GM21526 (cell line): ENCODE results near the gene PREX1.

Source experiments
- ATAC-seq: cut with Tn5 transposase; IDR thresholded peaks from one replicate; pipeline ENCODE4 v1.9.1; 2021; ENCODE audit warnings: moderate library complexity; ENCODE audit not compliant: unreplicated experiment, low FRiP score

The PREX1 gene

GRCh38 chr20:48689874-48690571 is 137.8 kb downstream of the PREX1 start:
- no peak for ATAC-seq

- no peak for ATAC-seq
Observed at GRCh38 chr20:48689388-48689787, 138.4 kb downstream of the PREX1 start.

- ATAC-seq, result no peak
Observed at GRCh38 chr20:48688579-48688978, 139.2 kb downstream of the PREX1 start.

- no peak for ATAC-seq
Observed at GRCh38 chr20:48687117-48687800, 140.5 kb downstream of the PREX1 start.

- no peak for ATAC-seq
Observed at GRCh38 chr20:48686238-48687116, 141.3 kb downstream of the PREX1 start.

GRCh38 chr20:48685300-48685699 is 142.5 kb downstream of the PREX1 start:
- no peak for ATAC-seq

- ATAC-seq, result no peak
Observed at GRCh38 chr20:48684501-48685041, 143.2 kb downstream of the PREX1 start.

GRCh38 chr20:48683467-48684175 is 144.2 kb downstream of the PREX1 start:
- ATAC-seq, result no peak

GRCh38 chr20:48682529-48683363 is 145.1 kb downstream of the PREX1 start:
- no peak for ATAC-seq

GRCh38 chr20:48681873-48682426 is 145.8 kb downstream of the PREX1 start:
- no peak for ATAC-seq

GRCh38 chr20:48681201-48681872 is 146.5 kb downstream of the PREX1 start:
- no peak for ATAC-seq

- no peak for ATAC-seq
Observed at GRCh38 chr20:48680650-48681049, 147.1 kb downstream of the PREX1 start.

GRCh38 chr20:48679599-48679998 is 148.2 kb downstream of the PREX1 start:
- no peak for ATAC-seq

- ATAC-seq, result no peak
Observed at GRCh38 chr20:48679011-48679410, 148.8 kb downstream of the PREX1 start.

- ATAC-seq, result no peak
Observed at GRCh38 chr20:48678421-48678820, 149.4 kb downstream of the PREX1 start.

- ATAC-seq, result no peak
Observed at GRCh38 chr20:48676795-48677460, 150.9 kb downstream of the PREX1 start.

GRCh38 chr20:48676125-48676524 is 151.7 kb downstream of the PREX1 start:
- ATAC-seq, result no peak

- no peak for ATAC-seq
Observed at GRCh38 chr20:48674461-48674860, 153.3 kb downstream of the PREX1 start.
